ENCODE results near the gene MAZ. TPM values are rescaled to one million over a fixed set of nuclear protein-coding genes. Genes with fewer than 3 reads are reported as not detected.

Gene MAZ
- total RNA-seq, 6 experiments from 2014 or later = 148 to 178 (median 165) TPM

DNA sequence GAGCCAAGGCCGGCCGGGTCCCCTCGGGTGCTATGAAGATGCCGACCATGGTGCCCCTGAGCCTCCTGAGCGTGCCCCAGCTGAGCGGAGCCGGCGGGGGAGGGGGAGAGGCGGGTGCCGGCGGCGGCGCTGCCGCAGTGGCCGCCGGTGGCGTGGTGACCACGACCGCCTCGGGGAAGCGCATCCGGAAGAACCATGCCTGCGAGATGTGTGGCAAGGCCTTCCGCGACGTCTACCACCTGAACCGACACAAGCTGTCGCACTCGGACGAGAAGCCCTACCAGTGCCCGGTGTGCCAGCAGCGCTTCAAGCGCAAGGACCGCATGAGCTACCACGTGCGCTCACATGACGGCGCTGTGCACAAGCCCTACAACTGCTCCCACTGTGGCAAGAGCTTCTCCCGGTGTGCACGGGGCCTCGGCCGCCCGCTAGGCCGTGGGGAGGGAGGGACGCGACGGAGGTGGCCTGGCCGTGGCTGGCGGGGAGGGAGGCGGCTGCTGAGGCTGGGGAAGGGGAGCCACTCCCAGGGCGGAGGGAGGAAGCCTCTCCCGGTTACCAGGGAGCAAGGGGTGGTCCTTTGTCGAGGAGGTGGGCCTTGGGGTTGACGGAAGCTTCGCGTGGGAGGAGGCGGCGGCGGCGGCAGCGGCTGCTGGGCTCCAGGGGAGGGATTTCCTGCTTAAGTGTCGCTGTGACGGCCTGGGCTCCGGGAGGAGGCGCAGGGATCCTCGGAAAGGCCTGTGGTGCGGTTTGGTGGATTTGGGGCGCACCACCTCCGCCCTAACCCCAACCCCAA lies 1.3 kb downstream of the MAZ start:
- H3K27me3 Mint-ChIP-seq (ENCODE audit: insufficient read depth) = peaks cover 6% of the 10 kb centered on the region
- peak; percentile 92 for DNase-seq
- peak overlapping the region; percentile 90 for H3K27ac Mint-ChIP-seq
- H3K9me3 Mint-ChIP-seq = no peaks in the 10 kb centered on the region
- peak; percentile 77 for TF ChIP-seq CTCF (IDR thresholded peaks at IDR 0.05)
- peaks cover 67% of the 10 kb centered on the region for H3K4me1 Mint-ChIP-seq (ENCODE audit: low read depth)
- H3K4me3 Mint-ChIP-seq = peak overlapping the region; percentile 94
- H3K36me3 Mint-ChIP-seq (ENCODE audit: low read depth) = peaks cover 12% of the 10 kb centered on the region

GRCh38 chr16:29808219-29808900 lies 2.0 kb downstream of the MAZ start:
- Mint-ChIP-seq H3K4me1 (ENCODE audit: low read depth) (peaks cover 68% of the 10 kb centered on the region), H3K36me3 (ENCODE audit: low read depth) (peaks cover 12% of the 10 kb centered on the region), H3K4me3 (peak overlapping the region; percentile 94), H3K9me3 (no peaks in the 10 kb centered on the region), H3K27ac (peak overlapping the region; percentile 90), H3K27me3 (ENCODE audit: insufficient read depth) (peaks cover 6% of the 10 kb centered on the region)
- no peak for DNase-seq
- TF ChIP-seq CTCF (IDR thresholded peaks at IDR 0.05) = no peak

GRCh38 chr16:29809031-29809747 lies 2.9 kb downstream of the MAZ start:
- H3K4me1 Mint-ChIP-seq (ENCODE audit: low read depth) = peaks cover 67% of the 10 kb centered on the region
- H3K27ac Mint-ChIP-seq = peak overlapping the region; percentile 90
- H3K27me3 Mint-ChIP-seq (ENCODE audit: insufficient read depth) = peaks cover 6% of the 10 kb centered on the region
- H3K4me3 Mint-ChIP-seq = peak overlapping the region; percentile 94
- peaks cover 12% of the 10 kb centered on the region for H3K36me3 Mint-ChIP-seq (ENCODE audit: low read depth)
- DNase-seq = no peak
- no peak for TF ChIP-seq CTCF (IDR thresholded peaks at IDR 0.05)
- no peaks in the 10 kb centered on the region for H3K9me3 Mint-ChIP-seq

DNA sequence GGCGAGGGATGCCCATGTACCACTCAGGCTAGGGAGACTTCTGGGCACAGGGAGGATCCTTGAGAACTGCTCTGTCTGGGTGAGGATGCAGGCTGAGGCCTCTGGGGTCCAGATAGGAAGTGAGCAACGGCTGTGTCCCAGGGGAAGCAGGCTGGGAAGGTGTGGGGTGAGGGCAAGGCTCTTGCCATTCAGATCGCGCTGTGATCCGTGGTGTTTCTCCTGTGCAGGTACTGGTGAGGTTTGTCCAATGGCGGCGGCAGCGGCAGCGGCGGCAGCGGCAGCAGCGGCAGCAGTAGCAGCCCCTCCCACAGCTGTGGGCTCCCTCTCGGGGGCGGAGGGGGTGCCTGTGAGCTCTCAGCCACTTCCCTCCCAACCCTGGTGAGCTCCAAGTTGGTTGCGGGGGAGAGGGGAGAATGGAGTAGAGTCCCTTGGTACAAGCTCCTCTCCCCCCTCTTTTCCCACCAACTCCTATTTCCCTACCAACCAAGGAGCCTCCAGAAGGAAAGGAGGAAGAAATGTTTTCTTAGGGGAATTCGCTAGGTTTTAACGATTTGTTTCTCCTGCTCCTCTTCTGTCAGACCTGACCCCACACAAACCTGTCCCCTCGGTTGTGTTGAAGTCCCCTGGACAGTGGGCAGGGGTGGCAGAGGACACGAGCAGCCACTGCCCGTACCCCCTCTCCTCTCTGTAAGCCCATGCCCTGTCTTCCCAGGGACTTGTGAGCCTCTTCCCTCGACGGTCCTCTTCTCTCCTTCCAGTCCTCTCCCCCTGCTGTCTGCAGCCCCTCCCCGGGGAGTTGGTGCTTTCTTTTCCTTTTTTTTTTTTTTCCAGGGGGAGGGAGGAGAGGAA lies 3.7 kb downstream of the MAZ start:
- no peak for DNase-seq
- peak overlapping the region; percentile 89 for H3K4me3 Mint-ChIP-seq
- no peaks in the 10 kb centered on the region for H3K9me3 Mint-ChIP-seq
- H3K27ac Mint-ChIP-seq = peak overlapping the region; percentile 88
- H3K36me3 Mint-ChIP-seq (ENCODE audit: low read depth) = peaks cover 12% of the 10 kb centered on the region
- peaks cover 68% of the 10 kb centered on the region for H3K4me1 Mint-ChIP-seq (ENCODE audit: low read depth)
- no peak for TF ChIP-seq CTCF (IDR thresholded peaks at IDR 0.05)
- peaks cover 6% of the 10 kb centered on the region for H3K27me3 Mint-ChIP-seq (ENCODE audit: insufficient read depth)

DNA sequence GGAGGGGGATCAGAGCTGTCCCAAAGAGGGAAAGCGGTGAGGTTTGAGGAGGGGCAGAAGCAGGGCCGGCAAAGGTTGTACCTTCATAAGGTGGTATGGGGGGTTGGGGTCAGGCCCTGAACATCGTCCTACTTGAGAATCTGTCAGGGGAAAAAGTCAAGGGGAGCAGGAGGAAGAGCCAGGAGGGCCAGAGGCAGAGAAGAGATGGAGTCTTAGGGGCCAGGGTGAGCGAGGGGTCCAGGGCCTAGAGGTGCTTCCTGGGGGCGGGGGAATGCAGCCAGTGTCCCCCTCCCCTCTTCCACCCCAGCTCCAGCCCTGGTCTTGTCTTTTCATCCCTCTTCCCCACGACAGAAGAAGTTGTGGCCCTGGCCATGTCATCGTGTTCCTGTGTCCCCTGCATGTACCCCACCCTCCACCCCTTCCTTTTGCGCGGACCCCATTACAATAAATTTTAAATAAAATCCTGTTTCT lies 4.4 kb downstream of the MAZ start:
- peaks cover 6% of the 10 kb centered on the region for H3K27me3 Mint-ChIP-seq (ENCODE audit: insufficient read depth)
- H3K9me3 Mint-ChIP-seq = no peaks in the 10 kb centered on the region
- H3K4me1 Mint-ChIP-seq (ENCODE audit: low read depth) = peaks cover 70% of the 10 kb centered on the region
- H3K36me3 Mint-ChIP-seq (ENCODE audit: low read depth) = peaks cover 12% of the 10 kb centered on the region
- no peak for DNase-seq
- peak overlapping the region; percentile 88 for H3K27ac Mint-ChIP-seq
- no peak for TF ChIP-seq CTCF (IDR thresholded peaks at IDR 0.05)
- peak overlapping the region; percentile 89 for H3K4me3 Mint-ChIP-seq
